ENCODE data around the gene ZP3. TPM values are rescaled to one million over a fixed set of nuclear protein-coding genes. Genes with fewer than 3 reads are reported as not detected.
"Not testable (repeated sequence)": the region's sequence is repeated elsewhere in the genome, so short reads cannot be mapped to it uniquely, and the experiment has no call there.

ZP3 gene
- total RNA-seq (2014; rRNA removed; shearing (Covaris generic)), result 5.0 and 6.6 TPM in 2 replicates
- 3.8 and 6.2 TPM in 2 replicates for polyA plus RNA-seq (2015; cell fraction: cytosol; rRNA removed)
- polyA plus RNA-seq (2015; cell fraction: nucleus; rRNA removed), result 0.58 and 2.0 TPM in 2 replicates

- in situ Hi-C loops (cut with HindIII; ENCODE audit: low pct_unique_long_range_greater_than_20kb, low sequenced_read_pairs), result no loop called here
Measured at GRCh38 chr7:76424413-76425111, at the start of gene ZP3. TSS of gene ZP3 (plus strand) at chr7:76424950. CDS start at chr7:76424965, 15 bp downstream.

GRCh38 chr7:76375251-76375650 lies 49.5 kb upstream of the ZP3 start:
- in situ Hi-C loops (cut with HindIII; ENCODE audit: low pct_unique_long_range_greater_than_20kb, low sequenced_read_pairs), result no loop called here
- DNase-seq (ENCODE audit: low read depth, low spot score), result no peak

More at GRCh38 chr7:76424413-76425111, at the start of gene ZP3:
- no peak for DNase-seq (ENCODE audit: low read depth, low spot score)

- no peak for DNase-seq (ENCODE audit: low read depth, low spot score)
- in situ Hi-C loops (cut with HindIII; ENCODE audit: low pct_unique_long_range_greater_than_20kb, low sequenced_read_pairs), result no loop called here
Measured at GRCh38 chr7:76377186-76377918, 47.4 kb upstream of the ZP3 start.

GRCh38 chr7:76380623-76380966 lies 44.2 kb upstream of the ZP3 start:
- no peak for DNase-seq (ENCODE audit: low read depth, low spot score)
- in situ Hi-C loops (cut with HindIII; ENCODE audit: low pct_unique_long_range_greater_than_20kb, low sequenced_read_pairs), result no loop called here

GRCh38 chr7:76381814-76382213 lies 42.9 kb upstream of the ZP3 start:
- DNase-seq (ENCODE audit: low read depth, low spot score), result no peak
- in situ Hi-C loops (cut with HindIII; ENCODE audit: low pct_unique_long_range_greater_than_20kb, low sequenced_read_pairs), result no loop called here

- in situ Hi-C loops (cut with HindIII; ENCODE audit: low pct_unique_long_range_greater_than_20kb, low sequenced_read_pairs), result no loop called here
- DNase-seq (ENCODE audit: low read depth, low spot score), result peak; percentile 87
Measured at GRCh38 chr7:76383089-76383944, 41.4 kb upstream of the ZP3 start.

GRCh38 chr7:76386691-76387260 lies 38.0 kb upstream of the ZP3 start:
- no peak for DNase-seq (ENCODE audit: low read depth, low spot score)
- in situ Hi-C loops (cut with HindIII; ENCODE audit: low pct_unique_long_range_greater_than_20kb, low sequenced_read_pairs), result no loop called here

- DNase-seq (ENCODE audit: low read depth, low spot score); in situ Hi-C loops (cut with HindIII; ENCODE audit: low pct_unique_long_range_greater_than_20kb, low sequenced_read_pairs): not testable (repeated sequence)
Measured at GRCh38 chr7:76387789-76388188, 37.0 kb upstream of the ZP3 start.

- in situ Hi-C loops (cut with HindIII; ENCODE audit: low pct_unique_long_range_greater_than_20kb, low sequenced_read_pairs), result no loop called here
Measured at GRCh38 chr7:76390092-76390491, 34.7 kb upstream of the ZP3 start.

GRCh38 chr7:76392531-76393115 lies 32.1 kb upstream of the ZP3 start:
- in situ Hi-C loops (cut with HindIII; ENCODE audit: low pct_unique_long_range_greater_than_20kb, low sequenced_read_pairs), result no loop called here
- no peak for DNase-seq (ENCODE audit: low read depth, low spot score)

More at GRCh38 chr7:76390092-76390491, 34.7 kb upstream of the ZP3 start:
- DNase-seq (ENCODE audit: low read depth, low spot score), result no peak

GRCh38 chr7:76393116-76394031 lies 31.4 kb upstream of the ZP3 start:
- in situ Hi-C loops (cut with HindIII; ENCODE audit: low pct_unique_long_range_greater_than_20kb, low sequenced_read_pairs), result no loop called here
- DNase-seq (ENCODE audit: low read depth, low spot score), result peak; percentile 94

- in situ Hi-C loops (cut with HindIII; ENCODE audit: low pct_unique_long_range_greater_than_20kb, low sequenced_read_pairs), result no loop called here
- no peak for DNase-seq (ENCODE audit: low read depth, low spot score)
Measured at GRCh38 chr7:76394957-76395356, 29.8 kb upstream of the ZP3 start.

- in situ Hi-C loops (cut with HindIII; ENCODE audit: low pct_unique_long_range_greater_than_20kb, low sequenced_read_pairs); DNase-seq (ENCODE audit: low read depth, low spot score): not testable (repeated sequence)
Measured at GRCh38 chr7:76395605-76395964, 29.2 kb upstream of the ZP3 start.

- DNase-seq (ENCODE audit: low read depth, low spot score), result no peak
- in situ Hi-C loops (cut with HindIII; ENCODE audit: low pct_unique_long_range_greater_than_20kb, low sequenced_read_pairs), result no loop called here
Measured at GRCh38 chr7:76395965-76396726, 28.6 kb upstream of the ZP3 start.

GRCh38 chr7:76396864-76397263 lies 27.9 kb upstream of the ZP3 start:
- in situ Hi-C loops (cut with HindIII; ENCODE audit: low pct_unique_long_range_greater_than_20kb, low sequenced_read_pairs), result no loop called here

More at GRCh38 chr7:76396864-76397263, 27.9 kb upstream of the ZP3 start:
- DNase-seq (ENCODE audit: low read depth, low spot score), result no peak
